HG02759 (cell line): ENCODE results near the gene FGF3.

Source experiments
- ATAC-seq: cut with Tn5 transposase; IDR thresholded peaks from one replicate; pipeline ENCODE4 v1.9.1; 2021; ENCODE audit warnings: mild to moderate bottlenecking, moderate library complexity; ENCODE audit not compliant: unreplicated experiment

Gene FGF3

GRCh38 chr11:69818603-69819441 lies at the start of gene FGF3:
Gene FGF3 (minus strand): TSS chr11:69819416. CDS start chr11:69818933, 483 bp downstream.
- ATAC-seq, result no peak

GRCh38 chr11:69868871-69869270 lies 49.7 kb upstream of the FGF3 start:
- no peak for ATAC-seq

- no peak for ATAC-seq
Observed at GRCh38 chr11:69868006-69868810, 49.0 kb upstream of the FGF3 start.

GRCh38 chr11:69867076-69868005 lies 48.1 kb upstream of the FGF3 start:
- ATAC-seq, result no peak

DNA sequence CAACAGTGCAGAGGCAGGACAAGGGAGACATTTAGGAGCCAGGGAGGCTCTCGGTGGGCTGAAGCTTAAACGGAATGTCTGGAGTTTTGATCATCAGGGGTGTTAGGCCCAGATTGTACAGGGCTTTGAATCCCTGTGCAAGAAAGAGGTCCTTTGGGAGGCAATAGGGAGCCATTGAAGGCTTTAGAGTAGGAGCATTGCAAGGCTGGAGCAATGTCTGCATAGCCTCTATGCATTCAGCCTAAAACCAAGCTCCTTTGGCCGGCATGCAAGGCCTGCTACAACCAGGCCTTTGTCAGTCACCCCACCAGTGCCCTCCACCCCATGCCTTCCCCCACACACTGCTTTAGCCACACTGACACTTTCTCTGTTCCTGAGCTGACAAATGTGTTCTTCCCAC lies 47.4 kb upstream of the FGF3 start:
- no peak for ATAC-seq

GRCh38 chr11:69865707-69866106 lies 46.5 kb upstream of the FGF3 start:
- no peak for ATAC-seq

- ATAC-seq, result no peak
Observed at GRCh38 chr11:69864686-69865661, 45.8 kb upstream of the FGF3 start.

- no peak for ATAC-seq
Observed at GRCh38 chr11:69863544-69864200, 44.5 kb upstream of the FGF3 start.

DNA sequence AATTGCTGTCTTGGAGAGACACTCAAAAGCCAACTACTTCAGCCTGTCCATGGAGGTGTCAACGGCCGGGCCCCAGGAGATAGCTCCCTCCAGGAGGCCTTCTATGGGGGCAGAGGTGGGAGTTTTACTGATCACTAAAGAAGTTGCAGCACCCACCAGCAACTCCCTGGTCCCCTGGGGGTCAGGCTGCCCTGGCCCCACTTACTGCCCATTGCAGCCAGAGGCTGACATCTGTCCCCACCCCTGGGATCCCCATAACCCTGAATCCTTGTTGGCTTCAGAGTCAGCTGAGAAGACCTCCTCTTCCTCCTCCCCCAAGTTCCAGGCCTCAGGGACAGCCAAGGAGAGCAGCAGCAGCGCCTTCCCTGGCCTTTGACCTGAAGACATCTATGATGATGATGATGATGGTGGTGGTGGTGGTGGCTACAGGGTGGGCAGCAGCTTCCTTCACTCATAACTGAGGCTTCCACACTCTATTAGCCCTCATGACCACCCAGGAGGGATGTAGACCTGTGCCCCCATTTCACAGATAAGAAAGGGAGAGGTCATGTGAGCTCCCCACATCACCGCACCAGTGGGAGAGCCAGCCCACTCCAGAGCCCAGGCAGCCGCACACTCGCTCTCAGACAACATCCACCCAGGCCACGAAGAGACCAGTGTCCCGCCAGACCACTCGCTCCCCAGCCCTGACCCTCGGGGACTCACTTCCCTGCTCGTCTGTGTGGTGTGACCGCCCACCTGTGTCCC lies 43.8 kb upstream of the FGF3 start:
- no peak for ATAC-seq

DNA sequence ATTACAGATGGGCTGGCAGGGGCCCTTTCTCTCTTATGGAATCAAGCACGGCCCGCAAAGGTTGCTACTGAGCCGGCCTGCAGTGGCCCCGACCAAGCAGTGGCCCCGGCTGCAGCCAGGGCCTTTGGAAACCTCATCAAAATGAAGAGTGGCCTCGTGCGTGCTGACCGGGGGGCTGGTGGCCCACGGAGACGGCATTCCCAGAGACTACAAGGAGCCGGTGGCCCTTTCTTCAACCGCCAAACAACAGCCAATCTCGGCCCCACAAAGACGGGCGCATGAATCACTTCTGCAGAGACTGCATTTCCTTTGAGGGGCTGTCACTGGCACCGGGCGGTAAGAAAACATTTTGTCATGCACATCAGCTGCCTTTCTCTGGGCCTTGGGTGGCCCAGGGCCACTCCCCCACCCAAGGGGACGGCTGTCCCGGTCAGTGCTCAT lies 43.1 kb upstream of the FGF3 start:
- ATAC-seq, result no peak

GRCh38 chr11:69861901-69862300 lies 42.7 kb upstream of the FGF3 start:
- ATAC-seq, result no peak

- no peak for ATAC-seq
Observed at GRCh38 chr11:69860796-69861445, 41.7 kb upstream of the FGF3 start.

- no peak for ATAC-seq
Observed at GRCh38 chr11:69860244-69860643, 41.0 kb upstream of the FGF3 start.

GRCh38 chr11:69859275-69859934 lies 40.2 kb upstream of the FGF3 start:
- no peak for ATAC-seq

DNA sequence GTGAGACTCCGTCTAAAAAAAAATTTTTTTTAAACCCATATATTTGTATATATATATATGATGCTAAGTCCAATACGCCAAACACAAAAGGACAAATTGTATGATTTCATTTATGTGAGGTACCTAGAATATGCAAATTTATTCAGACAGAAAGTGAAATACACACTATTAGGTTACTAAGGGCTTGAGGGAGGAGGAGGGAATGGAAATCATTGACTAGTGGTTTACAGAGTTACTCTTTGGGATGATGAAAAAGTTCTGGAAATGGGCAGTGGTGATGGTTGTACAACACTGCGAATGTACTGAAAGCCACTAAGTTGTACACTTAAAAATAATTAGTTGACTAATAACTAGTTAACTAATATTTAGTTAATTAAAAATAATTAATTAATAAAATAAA lies 36.2 kb upstream of the FGF3 start:
- no peak for ATAC-seq

- ATAC-seq, result no peak
Observed at GRCh38 chr11:69854713-69855112, 35.5 kb upstream of the FGF3 start.

GRCh38 chr11:69852056-69852455 lies 32.8 kb upstream of the FGF3 start:
- no peak for ATAC-seq
